GM19193 (cell line): ENCODE measurements around the gene NMRAL1.
A peak's percentile ranks its signal among the peaks of the same experiment; 100 is the strongest.

Experiments
- POLR2A ChIP-seq: IDR thresholded peaks from 4 replicates; pipeline ENCODE4 v1.6.1; 2011; ENCODE audit not compliant: insufficient read depth, insufficient read length; ENCODE audit errors: extremely low read depth

Gene NMRAL1

DNA sequence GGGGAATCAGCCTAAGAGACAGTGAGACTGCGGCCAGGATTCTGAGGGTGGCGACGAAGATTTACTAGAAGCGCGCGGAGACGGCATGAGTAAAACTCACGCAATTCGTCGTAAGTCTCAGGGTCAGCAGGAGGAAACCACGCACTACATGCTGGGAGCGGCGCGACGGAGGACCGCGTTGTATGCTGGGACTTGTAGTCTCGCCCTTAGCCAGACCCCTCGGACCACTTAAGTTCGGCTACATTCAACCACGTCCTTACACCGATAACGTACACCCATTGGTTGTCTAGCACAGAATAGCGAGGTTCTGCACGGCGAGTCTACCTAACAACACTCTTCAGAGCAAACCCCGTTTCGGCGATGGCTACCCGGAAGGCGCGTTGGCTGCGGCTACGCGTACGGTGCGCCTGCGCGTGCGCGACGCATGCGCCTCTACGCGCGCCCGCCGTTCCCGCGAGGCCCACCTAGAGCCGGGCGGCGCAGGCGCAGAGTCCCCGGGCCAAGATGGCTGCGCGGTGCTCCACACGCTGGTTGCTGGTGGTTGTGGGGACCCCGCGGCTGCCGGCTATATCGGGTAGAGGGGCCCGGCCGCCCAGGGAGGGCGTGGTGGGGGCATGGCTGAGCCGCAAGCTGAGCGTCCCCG lies 48.9 kb downstream of the NMRAL1 start, which contains the start of gene DNAJA3:
TSS of gene DNAJA3 (plus strand) at position 491 of the 643 bp plus-strand sequence. CDS start at position 505, 14 bp downstream.
- TF ChIP-seq POLR2A = peak; percentile 95

DNA sequence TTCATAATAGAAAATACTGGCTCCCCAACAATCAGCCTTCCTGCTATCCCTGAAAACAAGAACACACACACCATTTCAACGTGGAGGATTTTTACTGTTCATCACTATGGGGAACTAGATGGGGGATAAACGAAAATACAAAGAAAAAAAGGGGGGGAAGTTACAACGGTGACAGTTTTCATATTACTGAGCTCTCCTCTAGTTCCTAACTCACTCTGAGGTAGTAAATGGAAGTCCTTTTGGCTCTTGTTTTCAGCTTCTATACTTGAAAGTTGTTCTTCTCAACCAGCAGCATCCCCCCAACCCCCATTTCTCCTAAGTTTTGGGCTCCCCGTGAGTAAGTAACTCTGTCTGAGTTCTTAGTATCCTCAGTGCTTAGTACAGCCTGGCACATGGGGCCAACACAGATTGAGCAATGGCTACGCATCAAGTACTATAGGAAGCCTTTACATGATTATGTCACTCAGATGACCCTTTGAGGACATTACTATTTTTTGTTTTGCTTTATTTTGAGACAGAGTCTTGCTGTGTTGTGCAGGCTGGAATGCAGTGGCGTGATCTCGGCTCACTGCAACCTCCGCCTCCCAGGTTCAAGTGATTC lies 53.8 kb downstream of the NMRAL1 start:
- TF ChIP-seq POLR2A = no peak

DNA sequence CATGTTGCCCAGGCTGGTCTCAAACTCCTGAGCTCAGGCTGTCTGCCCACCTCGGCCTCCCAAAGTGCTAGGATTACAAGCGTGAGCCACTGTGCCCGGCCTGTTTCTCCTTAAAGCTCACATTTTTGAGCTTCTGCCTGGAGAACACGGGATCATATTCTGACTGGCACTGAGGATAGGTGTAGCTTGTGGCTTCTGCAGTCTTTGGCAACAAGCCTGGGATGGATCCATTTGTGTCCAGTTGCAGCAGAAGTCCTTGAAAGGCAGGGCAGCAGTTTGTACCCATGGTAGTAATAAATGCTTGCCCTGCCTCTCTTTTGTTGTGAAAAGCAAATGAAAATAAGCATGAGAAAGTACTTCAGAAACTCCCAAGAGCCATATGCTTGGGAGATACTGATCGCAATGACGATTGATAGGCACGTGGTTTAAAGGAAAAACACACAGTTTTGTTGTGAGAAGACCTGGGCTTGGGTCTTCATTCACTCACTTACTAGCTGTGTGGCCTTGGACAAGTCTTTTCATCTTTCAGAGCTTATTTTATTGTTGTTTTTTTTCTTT lies 54.9 kb downstream of the NMRAL1 start:
- TF ChIP-seq POLR2A = no peak

DNA sequence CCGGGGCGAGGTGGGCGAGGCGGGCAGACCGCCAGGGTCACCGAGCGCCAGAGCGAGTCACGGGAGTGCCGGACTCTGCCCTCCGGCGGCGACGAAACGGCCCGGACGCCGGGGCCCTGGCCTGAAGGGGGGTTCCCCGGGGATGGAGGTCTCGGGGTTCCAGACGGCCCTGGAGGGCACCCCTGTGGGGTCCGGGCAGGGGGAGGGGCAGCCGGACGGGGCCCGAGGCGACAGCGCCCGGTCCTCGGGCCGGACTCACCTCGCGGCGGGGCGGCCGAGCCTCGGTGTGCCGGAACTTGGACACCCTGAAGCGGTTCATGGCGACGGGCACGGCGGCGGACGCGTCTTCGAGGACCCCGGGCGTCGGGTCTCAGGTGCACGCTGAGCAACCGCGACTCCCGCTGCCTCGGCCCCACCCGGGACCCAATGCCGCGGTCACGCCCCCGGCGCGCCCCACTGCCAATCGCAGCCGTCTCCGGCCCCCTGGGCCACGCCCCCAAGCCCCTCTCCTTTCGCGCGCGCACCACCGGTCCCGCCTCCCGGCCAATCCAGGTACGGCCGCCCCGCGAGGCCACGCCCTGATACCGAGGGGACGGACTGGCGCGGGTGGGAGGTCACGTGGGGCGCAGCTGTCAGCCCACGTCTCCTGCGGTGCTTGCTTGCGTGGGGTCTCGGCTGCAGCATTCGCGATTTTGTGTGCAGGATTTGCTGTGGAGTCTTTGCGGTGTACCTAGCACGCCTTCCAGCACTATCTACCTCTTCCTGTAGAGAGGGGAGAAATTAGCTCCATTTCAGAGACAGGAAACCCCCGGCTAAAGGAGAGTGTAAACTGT lies 58.0 kb downstream of the NMRAL1 start, which contains the start of gene CORO7:
TSS of gene CORO7 (minus strand) at position 397 of the 833 bp plus-strand sequence. CDS start at position 319, 78 bp downstream.
- peak; percentile 72 for TF ChIP-seq POLR2A

DNA sequence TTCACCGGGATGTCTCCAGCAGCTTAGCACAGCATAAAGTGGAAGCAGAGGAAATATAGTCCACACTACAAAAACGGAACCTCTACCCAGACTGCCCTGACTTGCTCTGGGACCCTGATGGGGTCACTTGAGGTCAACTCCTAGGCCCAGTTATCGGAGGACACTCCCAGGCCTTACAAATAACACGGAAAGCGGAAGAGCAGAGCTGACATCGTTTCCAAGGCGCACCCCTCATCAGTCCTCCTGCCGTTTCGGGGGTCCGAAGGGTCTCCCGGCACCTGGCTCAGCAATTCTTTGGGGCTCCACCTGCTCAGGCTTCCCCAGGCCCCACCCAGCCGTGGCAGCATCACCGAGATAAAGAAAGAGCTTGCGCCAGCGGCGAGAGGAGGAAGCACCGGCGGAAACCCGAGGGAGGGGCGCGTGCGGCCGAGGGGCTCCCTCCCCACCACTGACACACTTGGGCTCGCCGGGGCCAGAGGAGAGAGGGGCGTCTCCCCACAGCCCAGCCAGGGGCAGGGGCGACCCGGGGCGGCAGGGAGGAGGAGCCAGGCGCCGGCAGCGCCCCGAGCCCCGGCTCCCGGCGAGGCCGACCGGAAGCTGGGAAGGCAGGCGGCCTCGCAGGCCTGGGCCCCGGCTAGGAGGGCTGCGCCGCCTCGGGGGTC lies 58.8 kb downstream of the NMRAL1 start:
- TF ChIP-seq POLR2A = no peak

DNA sequence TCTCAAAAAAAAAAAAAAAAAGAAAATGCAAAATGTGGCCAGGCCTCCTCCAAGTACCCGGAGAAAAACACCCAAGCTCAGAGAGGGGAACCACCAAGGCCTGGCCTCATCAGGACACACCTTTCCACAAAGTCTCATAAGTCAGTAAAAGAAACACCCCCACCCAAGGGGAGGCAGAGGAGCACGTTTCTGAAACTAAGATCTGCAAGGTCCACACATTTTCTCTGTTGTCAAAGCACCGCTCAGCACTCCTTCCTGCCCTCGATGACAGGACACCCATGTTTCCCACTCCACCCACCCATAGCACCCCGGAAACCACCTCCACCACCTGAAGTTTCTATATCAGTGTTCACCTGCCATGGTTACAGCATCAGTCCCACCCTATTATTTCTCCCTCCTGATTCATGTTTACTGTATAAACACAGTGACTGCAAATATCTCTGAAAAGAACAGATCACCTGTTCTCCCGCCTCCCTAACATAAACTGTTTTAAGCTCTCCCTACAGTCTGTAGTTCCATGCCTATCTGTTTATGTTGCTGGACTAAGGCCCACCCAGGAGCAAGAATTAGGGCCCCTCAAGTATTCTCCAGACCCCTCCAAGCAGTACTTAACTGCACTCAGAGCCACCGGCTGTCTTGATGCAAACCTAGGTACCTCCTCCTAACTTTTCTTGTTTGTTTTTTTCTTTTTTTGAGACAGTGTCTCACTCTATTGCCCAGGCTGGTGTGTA lies 60.1 kb downstream of the NMRAL1 start:
- no peak for TF ChIP-seq POLR2A

DNA sequence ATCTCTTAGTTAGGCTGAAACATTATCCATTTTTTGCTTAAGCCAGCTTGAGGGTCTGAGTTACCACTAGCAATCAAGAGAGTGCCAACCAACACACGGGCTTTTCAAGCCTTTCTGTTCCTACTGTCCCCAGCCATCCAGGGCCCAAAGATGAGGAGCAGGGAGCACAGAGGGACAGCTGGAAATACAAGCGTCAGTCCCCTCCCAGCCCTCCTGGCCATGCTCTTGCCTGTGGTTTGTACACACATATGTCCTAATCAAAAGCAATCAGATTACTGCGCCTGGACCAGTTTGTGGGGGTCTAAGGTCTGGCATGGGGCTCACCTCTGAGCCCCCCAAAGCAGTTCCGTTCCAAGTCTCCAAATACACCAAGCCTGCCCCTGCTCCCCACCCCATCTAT lies 61.6 kb downstream of the NMRAL1 start:
- no peak for TF ChIP-seq POLR2A

DNA sequence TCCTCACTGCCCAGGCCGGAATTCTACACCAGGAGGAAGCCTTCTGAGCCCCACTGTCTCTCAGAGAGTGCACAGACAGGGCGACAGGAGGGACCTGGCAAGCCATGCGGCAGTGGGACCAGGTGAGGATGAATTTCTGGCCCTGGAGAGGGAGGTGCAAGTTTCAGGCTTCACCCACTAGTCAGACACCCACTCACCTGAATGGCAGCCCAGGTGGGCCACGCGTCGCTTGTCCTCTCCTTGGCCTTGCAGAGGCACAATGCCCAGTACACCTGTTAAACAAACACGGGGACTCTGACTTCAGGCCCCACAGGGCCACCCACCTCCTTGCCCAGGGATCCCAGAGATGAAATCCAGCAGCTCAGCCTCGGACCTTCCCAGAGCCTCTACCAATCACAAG lies 62.3 kb downstream of the NMRAL1 start:
- no peak for TF ChIP-seq POLR2A
